DOHH2 (cell line): ENCODE data around the gene ANKMY1.

Experiments used
- H3F3A ChIP-seq: fragments of 200-600 bp; sonication (generic), shearing (Covaris generic); 2 replicates; pipeline ENCODE4 v1.6.0; 2016; ENCODE audit warnings: antibody characterized with exemption, mild to moderate bottlenecking; ENCODE audit not compliant: control insufficient read depth, insufficient read depth
- H3K27ac ChIP-seq: fragments of 200-600 bp; sonication (generic); 2 replicates; pipeline ENCODE4 v1.5.1; 2014; ENCODE audit warnings: low read depth, mild to moderate bottlenecking, low read length, moderate library complexity
- H3K27me3 ChIP-seq: fragments of 200-600 bp; sonication (generic); 2 replicates; pipeline ENCODE4 v1.6.1; 2014; ENCODE audit warnings: mild to moderate bottlenecking, low read length, mixed read lengths; ENCODE audit not compliant: control insufficient read depth
- H3K36me3 ChIP-seq: fragments of 200-600 bp; sonication (generic); 2 replicates; pipeline ENCODE4 v1.6.1; 2014; ENCODE audit warnings: mild to moderate bottlenecking, low read length, moderate library complexity, mixed read lengths; ENCODE audit not compliant: control insufficient read depth
- H3K4me1 ChIP-seq: fragments of 200-600 bp; sonication (generic); 2 replicates; pipeline ENCODE4 v1.6.1; 2014; ENCODE audit warnings: mild to moderate bottlenecking, low read length, mixed read lengths; ENCODE audit not compliant: control insufficient read depth
- H3K4me2 ChIP-seq: fragments of 200-600 bp; sonication (generic); 2 replicates; pipeline ENCODE4 v1.6.0; 2014; ENCODE audit warnings: mild to moderate bottlenecking, low read length, moderate library complexity
- H3K4me3 ChIP-seq: fragments of 200-600 bp; sonication (generic); 2 replicates; pipeline ENCODE4 v1.5.1; 2014; ENCODE audit warnings: mild to moderate bottlenecking, low read length, mixed read lengths
- H3K79me2 ChIP-seq: fragments of 200-600 bp; sonication (generic); 2 replicates; pipeline ENCODE4 v1.6.1; 2014; ENCODE audit warnings: mild to moderate bottlenecking, low read length, mixed read lengths; ENCODE audit not compliant: control insufficient read depth
- H3K9me2 ChIP-seq: fragments of 200-600 bp; sonication (generic); replicated peaks from 2 replicates; pipeline ENCODE4 v1.6.1; 2014; ENCODE audit warnings: mild to moderate bottlenecking, low read length, mixed read lengths; ENCODE audit not compliant: control insufficient read depth
- H3K9me3 ChIP-seq: fragments of 200-600 bp; sonication (generic); 2 replicates; pipeline ENCODE4 v1.6.1; 2014; ENCODE audit warnings: antibody characterized with exemption, low read length, mixed read lengths; ENCODE audit not compliant: control insufficient read depth, insufficient read depth
- H4K20me1 ChIP-seq: fragments of 200-600 bp; sonication (generic); 2 replicates; pipeline ENCODE4 v1.6.0; 2014; ENCODE audit warnings: low read depth, mild to moderate bottlenecking, antibody characterized with exemption, low read length, moderate library complexity; ENCODE audit not compliant: control insufficient read depth, insufficient read depth
- EZH2phosphoT487 ChIP-seq: fragments of 200-600 bp; sonication (generic); IDR thresholded peaks from 2 replicates; pipeline ENCODE4 v1.6.1; 2017; ENCODE audit warnings: borderline replicate concordance, mild to moderate bottlenecking, antibody characterized with exemption, low read length, moderate library complexity, mixed read lengths
- TF ChIP-seq, protein P1 (sequence below): fragments of 200-600 bp; sonication (generic); IDR thresholded peaks from one replicate; pipeline ENCODE4 v1.5.1; 2014; ENCODE audit warnings: antibody characterized with exemption, mild to moderate bottlenecking, low read depth, low read length; ENCODE audit not compliant: poor library complexity, severe bottlenecking

ANKMY1 gene

DNA sequence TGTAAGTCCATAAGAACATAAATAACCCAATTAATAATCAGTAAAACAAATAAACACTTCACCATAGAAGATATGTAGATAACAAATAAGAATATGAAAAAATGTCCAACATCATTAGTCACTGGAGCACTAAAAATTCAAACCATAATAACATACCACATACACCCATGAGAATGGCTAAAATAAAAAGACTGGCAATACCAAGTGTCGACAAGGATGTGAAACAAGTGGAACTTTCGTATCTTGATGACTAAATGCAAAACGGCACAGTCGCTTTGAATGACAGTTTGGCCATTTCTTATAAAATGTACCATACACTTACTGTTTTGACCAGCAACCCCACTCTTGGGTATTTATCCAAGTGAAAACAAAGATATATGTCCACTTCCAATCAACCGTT lies 26.8 kb downstream of the ANKMY1 start:
- Histone ChIP-seq H3K9me3 (peaks cover 34% of the 10 kb centered on the region), H3K4me3 (no peak overlapping the region), H3K79me2 (peaks cover 8% of the 10 kb centered on the region), H3K27ac (no peak overlapping the region), H3K27me3 (no peaks in the 10 kb centered on the region), H4K20me1 (no peaks in the 10 kb centered on the region), H3K9me2 (no peaks in the 10 kb centered on the region), H3K4me2 (no peak overlapping the region), H3F3A (no peaks in the 10 kb centered on the region), H3K36me3 (peaks cover 89% of the 10 kb centered on the region), H3K4me1 (no peaks in the 10 kb centered on the region)
- TF ChIP-seq, protein P1, sequence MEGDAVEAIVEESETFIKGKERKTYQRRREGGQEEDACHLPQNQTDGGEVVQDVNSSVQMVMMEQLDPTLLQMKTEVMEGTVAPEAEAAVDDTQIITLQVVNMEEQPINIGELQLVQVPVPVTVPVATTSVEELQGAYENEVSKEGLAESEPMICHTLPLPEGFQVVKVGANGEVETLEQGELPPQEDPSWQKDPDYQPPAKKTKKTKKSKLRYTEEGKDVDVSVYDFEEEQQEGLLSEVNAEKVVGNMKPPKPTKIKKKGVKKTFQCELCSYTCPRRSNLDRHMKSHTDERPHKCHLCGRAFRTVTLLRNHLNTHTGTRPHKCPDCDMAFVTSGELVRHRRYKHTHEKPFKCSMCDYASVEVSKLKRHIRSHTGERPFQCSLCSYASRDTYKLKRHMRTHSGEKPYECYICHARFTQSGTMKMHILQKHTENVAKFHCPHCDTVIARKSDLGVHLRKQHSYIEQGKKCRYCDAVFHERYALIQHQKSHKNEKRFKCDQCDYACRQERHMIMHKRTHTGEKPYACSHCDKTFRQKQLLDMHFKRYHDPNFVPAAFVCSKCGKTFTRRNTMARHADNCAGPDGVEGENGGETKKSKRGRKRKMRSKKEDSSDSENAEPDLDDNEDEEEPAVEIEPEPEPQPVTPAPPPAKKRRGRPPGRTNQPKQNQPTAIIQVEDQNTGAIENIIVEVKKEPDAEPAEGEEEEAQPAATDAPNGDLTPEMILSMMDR: no peak
- TF ChIP-seq EZH2phosphoT487: no peak

DNA sequence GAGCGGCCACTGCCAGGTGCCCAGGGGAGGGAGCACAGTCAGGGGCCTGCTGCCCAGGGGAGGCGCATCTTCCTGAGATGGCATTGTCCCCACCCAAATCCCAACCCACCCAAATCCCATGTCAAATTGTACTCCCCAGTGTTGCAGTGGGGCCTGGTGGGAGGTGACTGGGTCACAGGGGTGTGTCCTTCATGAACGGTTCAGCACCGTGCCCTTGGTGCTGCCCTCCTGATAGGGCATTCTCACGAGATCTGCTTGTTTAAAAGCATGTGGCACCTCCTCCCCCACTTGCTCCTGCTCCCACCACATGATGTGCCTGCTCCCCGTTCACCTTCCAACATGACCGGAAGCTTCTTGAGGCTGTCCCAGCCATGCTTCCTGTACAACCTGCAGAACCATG lies 27.6 kb downstream of the ANKMY1 start:
- Histone ChIP-seq H3K27ac (no peak overlapping the region), H3K4me3 (no peak overlapping the region), H3F3A (no peaks in the 10 kb centered on the region), H3K9me3 (peaks cover 42% of the 10 kb centered on the region), H3K36me3 (peaks cover 89% of the 10 kb centered on the region), H3K27me3 (no peaks in the 10 kb centered on the region), H3K4me2 (no peak overlapping the region), H3K79me2 (peaks cover 5% of the 10 kb centered on the region; the same call in 1 of the 2 replicates), H3K4me1 (no peaks in the 10 kb centered on the region), H3K9me2 (no peaks in the 10 kb centered on the region), H4K20me1 (no peaks in the 10 kb centered on the region)
- no peak for TF ChIP-seq EZH2phosphoT487
- TF ChIP-seq, protein P1: no peak

DNA sequence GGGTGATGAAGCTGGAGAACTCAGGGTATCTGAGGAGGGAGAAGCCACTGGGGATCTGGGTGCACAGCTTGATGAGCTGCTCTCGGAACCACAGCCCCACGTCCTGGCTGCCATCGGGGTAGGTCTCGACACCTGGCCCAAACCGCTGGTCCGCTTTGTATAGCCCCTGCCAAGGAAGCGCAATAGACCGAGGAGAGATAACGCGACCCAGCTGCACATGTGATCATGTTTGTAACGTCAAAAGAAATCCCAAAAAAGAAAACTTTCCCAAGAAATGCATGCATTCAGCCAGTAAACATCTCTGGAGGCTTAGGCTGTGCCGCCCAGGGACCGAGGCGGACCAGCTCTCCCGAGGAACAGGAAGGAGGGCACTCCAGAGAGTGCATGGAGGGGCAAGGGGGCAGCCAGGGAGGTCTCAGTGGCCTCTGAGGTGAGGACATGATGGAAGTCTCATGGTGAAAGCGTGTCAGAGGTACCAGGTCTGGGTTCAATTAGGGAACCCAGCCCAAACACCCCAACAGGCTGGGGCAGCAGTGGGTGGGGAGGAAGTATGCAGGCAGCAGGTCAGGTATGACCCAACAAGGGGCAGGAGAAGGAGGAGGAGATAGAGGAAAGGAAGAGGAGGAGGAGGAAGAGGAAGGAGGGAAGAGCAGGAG lies 28.3 kb downstream of the ANKMY1 start:
- Histone ChIP-seq H3K9me3 (peaks cover 48% of the 10 kb centered on the region), H3K27ac (no peak overlapping the region), H3K27me3 (no peaks in the 10 kb centered on the region)

More for the DNA sequence above, 28.3 kb downstream of the ANKMY1 start:
- H4K20me1 ChIP-seq: no peaks in the 10 kb centered on the region
- H3K9me2 ChIP-seq: no peaks in the 10 kb centered on the region
- TF ChIP-seq EZH2phosphoT487: no peak
- TF ChIP-seq, protein P1: no peak
- H3K4me2 ChIP-seq: no peak overlapping the region
- H3K4me1 ChIP-seq: no peaks in the 10 kb centered on the region
- no peak overlapping the region for H3K4me3 ChIP-seq
- H3K79me2 ChIP-seq: 0 out of 2 replicates have a peak, but pooled peaks cover 2% of the 10 kb centered on the region
- peaks cover 89% of the 10 kb centered on the region for H3K36me3 ChIP-seq
- no peaks in the 10 kb centered on the region for H3F3A ChIP-seq
